ENCODE measurements around the gene TMEM39B. TPM values are rescaled to one million over a fixed set of nuclear protein-coding genes. Genes with fewer than 3 reads are reported as not detected.

Gene TMEM39B
- total RNA-seq (ENCODE audit: low replicate concordance), result 6.1 and 7.2 TPM in 2 replicates

GRCh38 chr1:32072622-32073298 is at the start of gene TMEM39B:
TSS of gene TMEM39B (plus strand) at chr1:32072939. CDS start at chr1:32073048, 109 bp downstream.

GRCh38 chr1:32107742-32108661 is 35.3 kb downstream of the TMEM39B start, which contains the start of gene KPNA6:
TSS of gene KPNA6 (plus strand) at chr1:32108056. CDS start at chr1:32108131, 75 bp downstream.

Other genes starting within 250 kb of the TMEM39B start
- gene PTP4A2, start 134.6 kb upstream of the TMEM39B start, total RNA-seq (ENCODE audit: low replicate concordance), result 305 and 492 TPM in 2 replicates
- 16.7 and 50.6 TPM in 2 replicates for gene KHDRBS1, start 59.1 kb upstream of the TMEM39B start, total RNA-seq (ENCODE audit: low replicate concordance)
- 16.3 and 25.6 TPM in 2 replicates for gene KPNA6, start 35.1 kb downstream of the TMEM39B start, total RNA-seq (ENCODE audit: low replicate concordance)
- 57.8 and 69.2 TPM in 2 replicates for gene TXLNA, start 106.7 kb downstream of the TMEM39B start, total RNA-seq (ENCODE audit: low replicate concordance)
- 8.2 and 33.6 TPM in 2 replicates for gene CCDC28B, start 127.7 kb downstream of the TMEM39B start, total RNA-seq (ENCODE audit: low replicate concordance)
- 1.3 and 1.6 TPM in 2 replicates for gene IQCC, start 132.7 kb downstream of the TMEM39B start, total RNA-seq (ENCODE audit: low replicate concordance)
- not detected in 2 replicates for gene DCDC2B, start 136.2 kb downstream of the TMEM39B start, total RNA-seq (ENCODE audit: low replicate concordance)
- gene TMEM234, start 149.4 kb downstream of the TMEM39B start, total RNA-seq (ENCODE audit: low replicate concordance), result 14.0 and 14.6 TPM in 2 replicates
- 412 and 639 TPM in 2 replicates for gene EIF3I, start 149.5 kb downstream of the TMEM39B start, total RNA-seq (ENCODE audit: low replicate concordance)
- gene FAM167B, start 174.3 kb downstream of the TMEM39B start, total RNA-seq (ENCODE audit: low replicate concordance), result 1.6 and 2.7 TPM in 2 replicates
- gene LCK, start 178.3 kb downstream of the TMEM39B start, total RNA-seq (ENCODE audit: low replicate concordance), result not detected in 2 replicates
- 71.0 and 91.6 TPM in 2 replicates for gene HDAC1, start 219.1 kb downstream of the TMEM39B start, total RNA-seq (ENCODE audit: low replicate concordance)